ENCODE data around the gene SBNO2. TPM values are rescaled to one million over a fixed set of nuclear protein-coding genes. Genes with fewer than 3 reads are reported as not detected.
"Not testable (repeated sequence)": the region's sequence is repeated elsewhere in the genome, so short reads cannot be mapped to it uniquely, and the experiment has no call there.

The SBNO2 gene
- total RNA-seq, 1 donor from 2014 or later = 139 TPM

GRCh38 chr19:1136621-1137317, 37.3 kb downstream of the SBNO2 start:
- no peak for DNase-seq (ENCODE audit: low spot score)

- no peak for DNase-seq (ENCODE audit: low spot score)
Measured at GRCh38 chr19:1136201-1136600, 37.9 kb downstream of the SBNO2 start.

GRCh38 chr19:1135454-1135853, 38.6 kb downstream of the SBNO2 start:
- DNase-seq (ENCODE audit: low spot score) = no peak

- DNase-seq (ENCODE audit: low spot score) = no peak
Measured at GRCh38 chr19:1134431-1134830, 39.6 kb downstream of the SBNO2 start.

GRCh38 chr19:1133471-1133929, 40.6 kb downstream of the SBNO2 start:
- no peak for DNase-seq (ENCODE audit: low spot score)

- DNase-seq (ENCODE audit: low spot score) = no peak
Measured at GRCh38 chr19:1132552-1133383, 41.3 kb downstream of the SBNO2 start.

- peak; percentile 98 for DNase-seq (ENCODE audit: low spot score)
Measured at GRCh38 chr19:1131718-1132551, 42.1 kb downstream of the SBNO2 start.

GRCh38 chr19:1130771-1131717, 43.0 kb downstream of the SBNO2 start:
- DNase-seq (ENCODE audit: low spot score) = no peak

- no peak for DNase-seq (ENCODE audit: low spot score)
Measured at GRCh38 chr19:1129535-1129934, 44.5 kb downstream of the SBNO2 start.

GRCh38 chr19:1129084-1129483, 45.0 kb downstream of the SBNO2 start:
- not testable (repeated sequence) for DNase-seq (ENCODE audit: low spot score)

GRCh38 chr19:1128106-1128505, 46.0 kb downstream of the SBNO2 start:
- no peak for DNase-seq (ENCODE audit: low spot score)

- no peak for DNase-seq (ENCODE audit: low spot score)
Measured at GRCh38 chr19:1126984-1127760, 46.9 kb downstream of the SBNO2 start.

- DNase-seq (ENCODE audit: low spot score) = no peak
Measured at GRCh38 chr19:1125601-1126467, 48.2 kb downstream of the SBNO2 start.

GRCh38 chr19:1123885-1124677, 50.0 kb downstream of the SBNO2 start:
- no peak for DNase-seq (ENCODE audit: low spot score)

- DNase-seq (ENCODE audit: low spot score) = no peak
Measured at GRCh38 chr19:1123381-1123780, 50.7 kb downstream of the SBNO2 start.

- no peak for DNase-seq (ENCODE audit: low spot score)
Measured at GRCh38 chr19:1122972-1123363, 51.1 kb downstream of the SBNO2 start.

GRCh38 chr19:1122021-1122971, 51.8 kb downstream of the SBNO2 start:
- DNase-seq (ENCODE audit: low spot score) = no peak
